HepG2 (cell line): Measurements from ENCODE around the gene DCDC2. TPM values are rescaled to one million over a fixed set of nuclear protein-coding genes. Genes with fewer than 3 reads are reported as not detected.

Experiments used
- ATF7 ChIP-seq, 2 experiments: fragments of 450-650 bp in 1 of 2; sonication (generic) in 1 of 2; formaldehyde crosslinking in 1 of 2; IDR thresholded peaks; 2 replicates each; pipeline versions ENCODE4 v1.4.0 to v1.6.1; 2016 to 2020; ENCODE audit warnings: antibody characterized with exemption in 1 of 2, mild to moderate bottlenecking in 1 of 2, missing genetic modification reagents in 1 of 2
- FOXM1 ChIP-seq: sonication (generic); formaldehyde crosslinking; IDR thresholded peaks from 2 replicates; pipeline ENCODE4 v1.5.0; 2020; ENCODE audit warnings: missing genetic modification reagents
- FOXO1 ChIP-seq: sonication (generic); formaldehyde crosslinking; IDR thresholded peaks from 2 replicates; pipeline ENCODE4 v1.4.0; 2020; ENCODE audit warnings: missing genetic modification reagents
- FOXP1 ChIP-seq, 2 experiments: fragments of 450-650 bp in 1 of 2; IDR thresholded peaks; 2 replicates each; pipeline ENCODE4 v1.6.1; 2017 to 2018; ENCODE audit warnings: antibody characterized with exemption in 1 of 2
- GATA4 ChIP-seq: sonication (generic); IDR thresholded peaks from 2 replicates; pipeline ENCODE4 v1.6.1; 2016; ENCODE audit warnings: antibody characterized with exemption, low read depth, borderline replicate concordance
- MED13 ChIP-seq: sonication (generic); formaldehyde crosslinking; IDR thresholded peaks from 2 replicates; pipeline ENCODE4 v1.5.0; 2020; ENCODE audit warnings: missing genetic modification reagents
- NFKB2 ChIP-seq: sonication (generic); formaldehyde crosslinking; IDR thresholded peaks from 2 replicates; pipeline ENCODE4 v1.4.0; 2020; ENCODE audit warnings: missing genetic modification reagents, borderline replicate concordance
- NR3C1 ChIP-seq: sonication (generic); formaldehyde crosslinking; IDR thresholded peaks from 2 replicates; pipeline ENCODE4 v1.4.0; 2020; ENCODE audit warnings: missing genetic modification reagents
- POGZ ChIP-seq: sonication (generic); formaldehyde crosslinking; IDR thresholded peaks from 2 replicates; pipeline ENCODE4 v1.4.0; 2020; ENCODE audit warnings: mild to moderate bottlenecking, missing genetic modification reagents
- RFX5 ChIP-seq: IDR thresholded peaks from 2 replicates; pipeline ENCODE4 v1.6.1; 2011; ENCODE audit warnings: low read depth, low read length, improper control_type of control experiment
- RNF2 ChIP-seq: fragments of 450-650 bp; conservative IDR thresholded peaks from 2 replicates; pipeline ENCODE4 v1.6.1; 2016; ENCODE audit warnings: low read depth
- SIN3B ChIP-seq: fragments of 150-350 bp; IDR thresholded peaks from 2 replicates; pipeline ENCODE4 v1.6.1; 2014; ENCODE audit warnings: low read length
- YY1 ChIP-seq: IDR thresholded peaks from 2 replicates; pipeline ENCODE4 v1.6.1; 2011; ENCODE audit warnings: low read length, low read depth, moderate library complexity, mild to moderate bottlenecking; ENCODE audit not compliant: insufficient read depth, insufficient replicate concordance
- ZBTB8A ChIP-seq: sonication (generic); formaldehyde crosslinking; IDR thresholded peaks from 2 replicates; pipeline ENCODE4 v1.4.0; 2020; ENCODE audit warnings: mild to moderate bottlenecking, low read depth, missing genetic modification reagents, borderline replicate concordance
- ZEB1 ChIP-seq: IDR thresholded peaks from 2 replicates; pipeline ENCODE4 v1.6.1; 2012; ENCODE audit warnings: mild to moderate bottlenecking, low read depth, inconsistent platforms; ENCODE audit not compliant: insufficient replicate concordance
- ZNF296 ChIP-seq: sonication (generic); formaldehyde crosslinking; conservative IDR thresholded peaks from 2 replicates; pipeline ENCODE4 v1.5.0; 2020; ENCODE audit warnings: mild to moderate bottlenecking, missing genetic modification reagents
- ZNF33B ChIP-seq: sonication (generic); formaldehyde crosslinking; IDR thresholded peaks from 2 replicates; pipeline ENCODE4 v1.5.1; 2020; ENCODE audit warnings: mild to moderate bottlenecking, missing genetic modification reagents
- ZNF354B ChIP-seq: sonication (generic); formaldehyde crosslinking; IDR thresholded peaks from 2 replicates; pipeline ENCODE4 v1.8.0; 2022; ENCODE audit warnings: mild to moderate bottlenecking, missing genetic modification reagents
- ZNF652 ChIP-seq: IDR thresholded peaks from 2 replicates; pipeline ENCODE4 v1.6.1; 2016; ENCODE audit warnings: low read depth, borderline replicate concordance
- polyA plus RNA-seq, 8 experiments: library from polyadenylated mRNA; depleted of rRNA in 3 of 8; stranded (reverse) in 7 of 8; unstranded in 1 of 8; fragments of >200 nt; fragmentation: Illumina TruSeq in 4 of 8; extraction: Trizol in 4 of 8; gene quantifications; 2 replicates each; pipeline versions ENCODE4 v1.2.1 to v1.2.3, GENCODE V29; 2011 to 2016; ENCODE audit warnings: low read depth in 4 of 8, missing spikeins in 1 of 8, mixed read lengths in 1 of 8; ENCODE audit not compliant: insufficient read depth in 1 of 8
- total RNA-seq, 5 experiments: library from RNA; depleted of rRNA; stranded (reverse); fragments of >200 nt; fragmentation: Illumina TruSeq; extraction: Trizol; gene quantifications; 2 replicates each; pipeline ENCODE4 v1.2.3, GENCODE V29; 2016; ENCODE audit warnings: low read depth in 1 of 5
- TF ChIP-seq, protein P1 (sequence below): sonication (generic); formaldehyde crosslinking; IDR thresholded peaks from 2 replicates; pipeline ENCODE4 v1.8.0; 2022; ENCODE audit warnings: low read depth, missing genetic modification reagents
- TF ChIP-seq, protein P2 (sequence below): sonication (generic); formaldehyde crosslinking; IDR thresholded peaks from 2 replicates; pipeline ENCODE4 v1.4.0; 2020; ENCODE audit warnings: mild to moderate bottlenecking, low read depth, missing genetic modification reagents
- TF ChIP-seq, protein P3 (sequence below): sonication (generic); formaldehyde crosslinking; IDR thresholded peaks from 2 replicates; pipeline ENCODE4 v1.5.0; 2020; ENCODE audit warnings: mild to moderate bottlenecking, missing genetic modification reagents, borderline replicate concordance

DCDC2 gene
- total and polyA plus RNA-seq, 2 of the 13 experiments (the other 11 are each of a cell fraction or from before 2014, with no cell fraction given): 9.0 to 36.2 TPM

DNA sequence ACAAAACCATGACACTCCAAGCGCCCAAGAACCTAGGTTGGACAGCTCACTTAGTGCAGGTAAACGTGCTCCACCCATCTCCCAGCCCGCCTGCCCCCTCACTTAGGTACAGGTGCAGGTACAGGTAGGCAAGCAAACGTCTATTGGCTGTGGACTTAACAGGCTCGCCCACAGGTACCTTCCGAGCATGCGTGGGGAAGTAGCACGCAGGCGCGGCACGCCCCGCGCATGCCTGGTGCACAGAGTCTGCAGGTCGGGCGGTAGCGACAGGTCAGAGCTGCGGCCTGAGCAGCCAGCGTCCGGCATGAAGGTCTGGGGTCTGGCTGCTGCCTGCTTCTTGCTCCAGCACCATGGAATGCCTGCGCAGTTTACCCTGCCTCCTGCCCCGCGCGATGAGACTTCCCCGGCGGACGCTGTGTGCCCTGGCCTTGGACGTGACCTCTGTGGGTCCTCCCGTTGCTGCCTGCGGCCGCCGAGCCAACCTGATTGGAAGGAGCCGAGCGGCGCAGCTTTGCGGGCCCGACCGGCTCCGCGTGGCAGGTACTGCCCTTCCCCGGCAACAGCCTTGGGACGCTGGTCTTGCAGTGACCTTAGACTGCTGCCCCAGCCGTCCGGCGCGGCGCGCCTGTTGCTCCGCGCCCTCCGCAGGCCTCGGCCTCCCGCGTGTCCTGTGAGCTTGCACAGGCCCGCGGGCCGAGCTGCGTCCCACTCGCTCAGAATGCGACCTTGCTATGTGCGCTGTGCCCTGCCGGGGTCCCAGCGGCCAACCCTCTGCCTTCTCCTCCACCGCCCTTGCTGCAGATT, 45.0 kb upstream of the DCDC2 start, which contains the start of gene MRS2 (continued):
- TF ChIP-seq, protein P1, sequence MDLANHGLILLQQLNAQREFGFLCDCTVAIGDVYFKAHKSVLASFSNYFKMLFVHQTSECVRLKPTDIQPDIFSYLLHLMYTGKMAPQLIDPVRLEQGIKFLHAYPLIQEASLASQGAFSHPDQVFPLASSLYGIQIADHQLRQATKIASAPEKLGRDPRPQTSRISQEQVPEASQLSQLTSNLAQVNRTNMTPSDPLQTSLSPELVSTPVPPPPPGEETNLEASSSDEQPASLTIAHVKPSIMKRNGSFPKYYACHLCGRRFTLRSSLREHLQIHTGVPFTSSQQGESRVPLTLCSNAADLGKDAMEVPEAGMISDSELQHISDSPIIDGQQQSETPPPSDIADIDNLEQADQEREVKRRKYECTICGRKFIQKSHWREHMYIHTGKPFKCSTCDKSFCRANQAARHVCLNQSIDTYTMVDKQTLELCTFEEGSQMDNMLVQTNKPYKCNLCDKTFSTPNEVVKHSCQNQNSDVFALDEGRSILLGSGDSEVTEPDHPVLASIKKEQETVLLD (CRISPR knock-in tag): no peak
- TF ChIP-seq ZNF354B (CRISPR knock-in tag) (peak; percentile 53; the same call in 1 of the 2 replicates), POGZ (peak; percentile 95), NR3C1 (CRISPR knock-in tag) (0 out of 2 replicates have a peak, but pooled peaks have one; percentile 16), FOXM1 (no peak), RFX5 (peak; percentile 47; the same call in 1 of the 2 replicates), ATF7 (IDR thresholded peaks at IDR 0.05) (no peak), ATF7 (CRISPR knock-in tag; IDR thresholded peaks at IDR 0.05) (peak; percentile 87), SIN3B (no peak), YY1 (no peak), GATA4 (no peak), ZBTB8A (CRISPR knock-in tag) (peak; percentile 73; the same call in 1 of the 2 replicates), FOXP1 (IDR thresholded peaks at IDR 0.05) (no peak), FOXP1 (CRISPR knock-in tag; IDR thresholded peaks at IDR 0.05) (no peak), ZEB1 (peak; percentile 100), FOXO1 (peak; percentile 10; the same call in 1 of the 2 replicates), RNF2 (peak; percentile 74; the same call in 1 of the 2 replicates), NFKB2 (peak; percentile 95; the same call in 1 of the 2 replicates), ZNF33B (peak; percentile 53; the same call in 1 of the 2 replicates), ZNF296 (0 out of 2 replicates have a peak, but pooled peaks have one; percentile 67), MED13 (CRISPR knock-in tag) (peak; percentile 93), ZNF652 (CRISPR knock-in tag) (no peak)
- TF ChIP-seq, protein P2, sequence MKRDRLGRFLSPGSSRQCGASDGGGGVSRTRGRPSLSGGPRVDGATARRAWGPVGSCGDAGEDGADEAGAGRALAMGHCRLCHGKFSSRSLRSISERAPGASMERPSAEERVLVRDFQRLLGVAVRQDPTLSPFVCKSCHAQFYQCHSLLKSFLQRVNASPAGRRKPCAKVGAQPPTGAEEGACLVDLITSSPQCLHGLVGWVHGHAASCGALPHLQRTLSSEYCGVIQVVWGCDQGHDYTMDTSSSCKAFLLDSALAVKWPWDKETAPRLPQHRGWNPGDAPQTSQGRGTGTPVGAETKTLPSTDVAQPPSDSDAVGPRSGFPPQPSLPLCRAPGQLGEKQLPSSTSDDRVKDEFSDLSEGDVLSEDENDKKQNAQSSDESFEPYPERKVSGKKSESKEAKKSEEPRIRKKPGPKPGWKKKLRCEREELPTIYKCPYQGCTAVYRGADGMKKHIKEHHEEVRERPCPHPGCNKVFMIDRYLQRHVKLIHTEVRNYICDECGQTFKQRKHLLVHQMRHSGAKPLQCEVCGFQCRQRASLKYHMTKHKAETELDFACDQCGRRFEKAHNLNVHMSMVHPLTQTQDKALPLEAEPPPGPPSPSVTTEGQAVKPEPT: peak; percentile 95
- TF ChIP-seq, protein P3, sequence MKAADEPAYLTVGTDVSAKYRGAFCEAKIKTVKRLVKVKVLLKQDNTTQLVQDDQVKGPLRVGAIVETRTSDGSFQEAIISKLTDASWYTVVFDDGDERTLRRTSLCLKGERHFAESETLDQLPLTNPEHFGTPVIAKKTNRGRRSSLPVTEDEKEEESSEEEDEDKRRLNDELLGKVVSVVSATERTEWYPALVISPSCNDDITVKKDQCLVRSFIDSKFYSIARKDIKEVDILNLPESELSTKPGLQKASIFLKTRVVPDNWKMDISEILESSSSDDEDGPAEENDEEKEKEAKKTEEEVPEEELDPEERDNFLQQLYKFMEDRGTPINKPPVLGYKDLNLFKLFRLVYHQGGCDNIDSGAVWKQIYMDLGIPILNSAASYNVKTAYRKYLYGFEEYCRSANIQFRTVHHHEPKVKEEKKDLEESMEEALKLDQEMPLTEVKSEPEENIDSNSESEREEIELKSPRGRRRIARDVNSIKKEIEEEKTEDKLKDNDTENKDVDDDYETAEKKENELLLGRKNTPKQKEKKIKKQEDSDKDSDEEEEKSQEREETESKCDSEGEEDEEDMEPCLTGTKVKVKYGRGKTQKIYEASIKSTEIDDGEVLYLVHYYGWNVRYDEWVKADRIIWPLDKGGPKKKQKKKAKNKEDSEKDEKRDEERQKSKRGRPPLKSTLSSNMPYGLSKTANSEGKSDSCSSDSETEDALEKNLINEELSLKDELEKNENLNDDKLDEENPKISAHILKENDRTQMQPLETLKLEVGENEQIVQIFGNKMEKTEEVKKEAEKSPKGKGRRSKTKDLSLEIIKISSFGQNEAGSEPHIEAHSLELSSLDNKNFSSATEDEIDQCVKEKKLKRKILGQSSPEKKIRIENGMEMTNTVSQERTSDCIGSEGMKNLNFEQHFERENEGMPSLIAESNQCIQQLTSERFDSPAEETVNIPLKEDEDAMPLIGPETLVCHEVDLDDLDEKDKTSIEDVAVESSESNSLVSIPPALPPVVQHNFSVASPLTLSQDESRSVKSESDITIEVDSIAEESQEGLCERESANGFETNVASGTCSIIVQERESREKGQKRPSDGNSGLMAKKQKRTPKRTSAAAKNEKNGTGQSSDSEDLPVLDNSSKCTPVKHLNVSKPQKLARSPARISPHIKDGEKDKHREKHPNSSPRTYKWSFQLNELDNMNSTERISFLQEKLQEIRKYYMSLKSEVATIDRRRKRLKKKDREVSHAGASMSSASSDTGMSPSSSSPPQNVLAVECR (CRISPR knock-in tag): peak; percentile 97
